Mucosa of rectum (tissue), 2 donors: Measurements from ENCODE around the gene FXYD7.

Source experiments
- H3K27ac ChIP-seq, 2 donors: one replicate each; pipeline ENCODE4 v1.7.0; 2013; ENCODE audit warnings: inconsistent platforms in 2 of 2, low read depth in 2 of 2, low read length in 2 of 2
- H3K27me3 ChIP-seq, 2 donors: one replicate each; pipeline ENCODE4 v1.7.0; 2013; ENCODE audit warnings: low read length in 2 of 2; ENCODE audit not compliant: control insufficient read depth in 2 of 2, insufficient read depth in 2 of 2
- H3K36me3 ChIP-seq, 2 donors: one replicate each; pipeline ENCODE4 v1.7.0; 2013; ENCODE audit warnings: low read length in 2 of 2; ENCODE audit not compliant: control insufficient read depth in 2 of 2, insufficient read depth in 2 of 2
- H3K4me1 ChIP-seq, 2 donors: one replicate each; pipeline ENCODE4 v1.7.0; 2013; ENCODE audit warnings: low read length in 2 of 2, mild to moderate bottlenecking in 1 of 2; ENCODE audit not compliant: control insufficient read depth in 2 of 2, insufficient read depth in 2 of 2
- H3K4me3 ChIP-seq, 2 donors: one replicate each; pipeline ENCODE4 v1.7.0; 2013; ENCODE audit warnings: low read length in 2 of 2
- H3K9ac ChIP-seq, 2 donors: one replicate each; pipeline ENCODE4 v1.7.0; 2013; ENCODE audit warnings: low read length in 2 of 2, low read depth in 1 of 2, mild to moderate bottlenecking in 1 of 2
- H3K9me3 ChIP-seq, 2 donors: one replicate each; pipeline ENCODE4 v1.7.0; 2013; ENCODE audit warnings: low read length in 2 of 2; ENCODE audit not compliant: control insufficient read depth in 2 of 2
- donor health status: healthy.
- donor health status: Normal muscosa, but diverticular disease.

The FXYD7 gene

DNA sequence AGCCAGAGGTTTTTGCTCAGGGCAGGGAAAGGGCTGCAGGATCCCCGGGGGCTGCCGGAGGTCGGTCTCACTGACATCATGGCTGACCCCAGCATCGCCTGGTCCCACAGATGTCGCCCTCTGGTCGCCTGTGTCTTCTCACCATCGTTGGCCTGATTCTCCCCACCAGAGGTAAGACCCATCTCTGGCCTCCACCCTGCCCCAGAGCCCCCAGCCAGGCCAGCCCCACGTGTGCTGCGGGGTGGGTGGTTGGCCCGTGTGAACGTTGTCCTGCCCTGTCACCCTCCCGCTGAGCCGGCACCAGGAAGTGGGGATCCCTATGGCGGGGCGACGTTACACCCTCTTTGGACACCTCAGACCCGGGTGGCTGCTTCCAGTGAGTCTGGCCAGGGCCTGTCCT lies 12.4 kb downstream of the FXYD7 start:
- H3K4me1 ChIP-seq = peaks cover 4 to 16% of the 10 kb centered on the region in 2 donors
- peak overlapping the region; percentile 51 to 68 for H3K9ac ChIP-seq
- H3K27ac ChIP-seq = peak overlapping the region in 1 of 2 donors; percentile 82
- no peaks in the 10 kb centered on the region for H3K9me3 ChIP-seq
- H3K27me3 ChIP-seq = peaks cover 12% of the 10 kb centered on the region in 2 donors
- peak overlapping the region; percentile 68 to 76 for H3K4me3 ChIP-seq
- H3K36me3 ChIP-seq = peaks cover 0 to 14% of the 10 kb centered on the region in 2 donors

- Histone ChIP-seq H3K4me3 (peak overlapping the region; percentile 68 to 76), H3K27ac (peak overlapping the region in 1 of 2 donors; percentile 82), H3K9me3 (no peaks in the 10 kb centered on the region), H3K4me1 (peaks cover 4 to 16% of the 10 kb centered on the region in 2 donors), H3K9ac (peak overlapping the region in 1 of 2 donors; percentile 24), H3K36me3 (peaks cover 0 to 14% of the 10 kb centered on the region in 2 donors), H3K27me3 (peaks cover 11 to 12% of the 10 kb centered on the region in 2 donors)
Measured at GRCh38 chr19:35155981-35156672, 13.1 kb downstream of the FXYD7 start.

DNA sequence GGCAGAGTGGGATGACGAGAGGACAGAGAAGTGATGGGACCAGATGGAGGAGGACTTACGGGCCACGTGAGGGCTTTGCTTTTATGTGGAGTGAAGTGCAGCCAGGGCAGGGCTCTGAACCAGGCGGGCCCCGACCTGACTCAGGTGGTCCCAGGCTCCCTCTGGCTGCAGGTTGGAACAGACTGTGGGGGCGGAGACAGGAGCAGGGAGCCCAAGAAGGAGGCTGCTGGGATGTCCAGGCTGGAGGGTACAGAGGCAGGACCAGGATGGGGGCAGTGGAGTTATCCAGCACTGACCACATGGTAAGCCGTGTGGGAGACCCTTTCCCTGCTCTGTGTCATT lies 13.6 kb downstream of the FXYD7 start:
- no peaks in the 10 kb centered on the region for H3K9me3 ChIP-seq
- H3K27ac ChIP-seq = no peak overlapping the region
- H3K4me3 ChIP-seq = no peak overlapping the region
- H3K4me1 ChIP-seq = peaks cover 4 to 16% of the 10 kb centered on the region in 2 donors
- no peak overlapping the region for H3K9ac ChIP-seq
- peaks cover 8 to 12% of the 10 kb centered on the region in 2 donors for H3K27me3 ChIP-seq
- H3K36me3 ChIP-seq = peaks cover 0 to 17% of the 10 kb centered on the region in 2 donors

DNA sequence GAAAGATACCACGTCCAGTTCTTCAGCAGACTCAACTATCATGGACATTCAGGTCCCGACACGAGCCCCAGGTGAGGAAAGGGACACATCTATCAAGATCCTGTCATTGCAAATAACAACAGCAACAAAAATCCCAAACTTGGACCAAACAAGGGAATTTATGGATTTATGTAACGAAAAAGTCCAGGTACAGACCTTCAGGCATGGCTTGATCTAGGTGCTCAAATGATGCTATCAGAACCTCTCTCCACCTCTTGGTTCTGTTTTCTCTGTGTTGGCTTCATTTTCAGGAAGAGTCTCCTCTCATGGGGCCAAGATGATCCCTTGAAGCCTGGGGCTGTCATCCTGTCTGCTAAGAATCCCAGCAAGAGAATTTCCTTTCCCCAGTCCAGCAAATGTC lies 14.4 kb downstream of the FXYD7 start:
- Histone ChIP-seq H3K9ac (no peak overlapping the region), H3K27me3 (peaks cover 8 to 12% of the 10 kb centered on the region in 2 donors), H3K27ac (no peak overlapping the region), H3K4me3 (no peak overlapping the region), H3K9me3 (no peaks in the 10 kb centered on the region), H3K36me3 (peaks cover 0 to 22% of the 10 kb centered on the region in 2 donors), H3K4me1 (peaks cover 4 to 16% of the 10 kb centered on the region in 2 donors)

DNA sequence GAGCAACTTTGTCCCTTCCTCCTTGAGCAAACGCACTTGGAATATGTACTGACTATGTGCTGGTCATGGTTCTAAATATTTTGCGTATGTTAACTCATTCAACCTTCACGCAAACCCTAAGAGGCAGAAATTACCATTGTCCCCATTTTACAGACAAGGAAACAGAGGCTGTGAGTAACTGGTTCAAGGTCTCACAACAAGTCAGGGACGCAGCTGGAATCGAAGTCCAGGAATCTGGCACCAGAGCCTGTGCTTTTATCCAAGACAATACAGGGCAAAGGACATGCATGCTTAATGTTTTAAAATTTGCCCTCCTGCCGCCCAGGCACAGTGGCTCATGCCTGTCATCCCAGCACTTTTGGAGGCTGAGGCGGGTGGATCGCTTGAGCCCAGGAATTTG lies 16.6 kb downstream of the FXYD7 start:
- H3K4me3 ChIP-seq = no peak overlapping the region
- H3K9me3 ChIP-seq = no peaks in the 10 kb centered on the region
- H3K36me3 ChIP-seq = peaks cover 6 to 35% of the 10 kb centered on the region in 2 donors
- H3K27ac ChIP-seq = no peak overlapping the region
- H3K4me1 ChIP-seq = peaks cover 0 to 8% of the 10 kb centered on the region in 2 donors
- peaks cover 0 to 3% of the 10 kb centered on the region in 2 donors for H3K27me3 ChIP-seq
- H3K9ac ChIP-seq = no peak overlapping the region

- H3K36me3 ChIP-seq = peaks cover 6 to 40% of the 10 kb centered on the region in 2 donors
- no peak overlapping the region for H3K27ac ChIP-seq
- no peak overlapping the region for H3K4me3 ChIP-seq
Measured at GRCh38 chr19:35160629-35161433, 17.8 kb downstream of the FXYD7 start.

GRCh38 chr19:35161434-35161743 lies 18.3 kb downstream of the FXYD7 start:
- Histone ChIP-seq H3K27me3 (no peaks in the 10 kb centered on the region), H3K9ac (no peak overlapping the region), H3K4me1 (peaks cover 0 to under 1% of the 10 kb centered on the region in 2 donors), H3K27ac (no peak overlapping the region), H3K36me3 (peaks cover 6 to 45% of the 10 kb centered on the region in 2 donors), H3K9me3 (no peaks in the 10 kb centered on the region), H3K4me3 (no peak overlapping the region)

More at GRCh38 chr19:35160629-35161433, 17.8 kb downstream of the FXYD7 start:
- Histone ChIP-seq H3K4me1 (peaks cover 0 to 6% of the 10 kb centered on the region in 2 donors), H3K9me3 (no peaks in the 10 kb centered on the region), H3K9ac (no peak overlapping the region), H3K27me3 (no peaks in the 10 kb centered on the region)

GRCh38 chr19:35162471-35163326 lies 19.6 kb downstream of the FXYD7 start:
- peaks cover 6 to 43% of the 10 kb centered on the region in 2 donors for H3K36me3 ChIP-seq
- H3K9me3 ChIP-seq = no peaks in the 10 kb centered on the region
- peaks cover 0 to 3% of the 10 kb centered on the region in 2 donors for H3K4me1 ChIP-seq
- no peak overlapping the region for H3K4me3 ChIP-seq
- no peaks in the 10 kb centered on the region for H3K27me3 ChIP-seq
- no peak overlapping the region for H3K27ac ChIP-seq
- H3K9ac ChIP-seq = no peak overlapping the region

DNA sequence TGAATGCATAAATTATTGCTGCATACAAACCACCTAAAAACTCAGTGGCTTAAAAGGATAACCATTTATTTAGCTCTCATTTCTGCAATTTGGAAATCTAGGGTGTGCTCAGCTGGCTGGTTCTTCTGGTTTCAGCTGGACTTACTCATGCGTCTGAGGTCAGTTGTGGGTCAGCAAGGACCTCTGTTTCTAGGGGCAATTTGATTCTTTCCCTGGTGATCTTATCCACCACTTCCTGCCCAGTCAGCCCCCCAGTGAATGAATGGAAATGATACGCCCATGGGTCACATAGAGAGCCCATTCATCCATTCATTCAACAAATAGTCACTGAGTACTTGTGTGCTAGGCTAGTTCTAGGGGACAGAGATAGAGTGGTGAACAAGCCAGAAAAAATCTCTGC lies 21.4 kb downstream of the FXYD7 start:
- Histone ChIP-seq H3K4me3 (no peak overlapping the region), H3K9me3 (no peaks in the 10 kb centered on the region), H3K4me1 (peaks cover 0 to 3% of the 10 kb centered on the region in 2 donors), H3K36me3 (peaks cover 6 to 38% of the 10 kb centered on the region in 2 donors), H3K9ac (no peak overlapping the region), H3K27me3 (no peaks in the 10 kb centered on the region), H3K27ac (no peak overlapping the region)
